Measurements from ENCODE around the gene HSPA8.
A peak's percentile ranks its signal among the peaks of the same experiment; 100 is the strongest.

HSPA8 gene

DNA sequence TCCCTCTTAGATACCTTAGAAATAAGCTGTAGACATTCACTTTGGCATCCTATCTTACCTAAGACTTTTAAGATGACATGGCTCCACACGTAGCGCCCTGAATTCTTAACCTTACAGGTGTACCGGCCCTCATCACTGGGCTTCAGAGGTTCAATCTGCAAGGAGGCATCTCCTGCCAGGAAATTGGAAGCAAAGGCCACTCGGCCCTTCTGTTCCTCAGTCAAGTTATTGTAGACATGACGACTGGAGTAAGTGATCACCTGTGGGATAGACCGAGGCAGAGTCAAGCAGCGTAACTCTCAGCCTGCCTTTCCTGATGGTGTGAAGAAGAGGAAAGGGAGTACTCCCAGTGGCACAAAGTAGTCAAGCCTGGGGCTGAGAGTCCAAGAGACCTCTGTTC, 22.5 kb upstream of the HSPA8 start:
- peak overlapping the region; percentile 89 for H3K27ac Mint-ChIP-seq
- no peaks in the 10 kb centered on the region for H3K36me3 Mint-ChIP-seq

DNA sequence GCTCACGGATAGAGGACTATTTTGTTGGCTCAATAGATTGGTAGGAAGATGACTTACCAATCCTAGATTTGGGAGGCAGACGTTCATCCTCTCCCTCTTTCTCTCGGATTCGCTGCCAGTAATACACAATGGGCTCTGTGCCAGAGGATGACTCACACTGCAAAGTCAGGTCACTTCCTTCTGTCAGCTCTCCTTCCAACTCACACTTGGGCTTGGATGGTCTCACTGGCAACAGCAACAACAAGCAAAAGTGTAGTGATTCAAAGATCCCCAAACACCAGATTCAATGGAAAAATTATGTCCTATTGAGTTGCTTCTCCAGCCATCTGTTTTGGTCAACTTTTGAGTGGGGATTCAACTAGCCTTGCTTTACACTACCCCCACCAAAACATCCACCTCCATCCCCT, 21.7 kb upstream of the HSPA8 start:
- peak; percentile 51 to 79 for DNase-seq (ENCODE audit: low spot score in 2 of 2)
- peak; percentile 81 for ATAC-seq
- Mint-ChIP-seq H3K9me3 (no peaks in the 10 kb centered on the region), H3K27ac (peak overlapping the region; percentile 89), H3K4me1 (peaks cover 34% of the 10 kb centered on the region), H3K36me3 (no peaks in the 10 kb centered on the region), H3K4me3 (peak overlapping the region; percentile 57)

More for the DNA sequence above, 22.5 kb upstream of the HSPA8 start:
- ATAC-seq (no peak), DNase-seq (ENCODE audit: low spot score in 2 of 2) (no peak)
- Mint-ChIP-seq H3K9me3 (no peaks in the 10 kb centered on the region), H3K4me1 (peaks cover 34% of the 10 kb centered on the region), H3K4me3 (no peak overlapping the region)

DNA sequence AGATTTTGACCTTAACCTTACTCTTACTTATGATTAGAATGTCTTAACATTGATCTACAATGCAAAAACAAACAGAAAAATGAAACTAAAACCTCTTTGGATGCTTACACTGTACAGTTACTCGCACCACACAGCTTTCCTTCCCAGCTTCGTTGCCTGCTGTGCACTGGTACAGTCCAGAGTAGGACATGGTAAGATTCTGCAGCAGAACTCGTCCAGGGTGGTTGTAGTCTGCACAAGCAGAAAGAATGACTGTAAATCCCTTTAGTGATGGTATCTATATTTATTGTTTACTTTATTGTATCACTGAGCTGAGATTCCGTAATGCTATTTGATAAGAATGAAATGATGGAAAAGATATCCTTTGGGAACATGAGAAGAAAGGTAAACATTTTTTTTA, 21.0 kb upstream of the HSPA8 start:
- H3K27ac Mint-ChIP-seq = peak overlapping the region; percentile 89

DNA sequence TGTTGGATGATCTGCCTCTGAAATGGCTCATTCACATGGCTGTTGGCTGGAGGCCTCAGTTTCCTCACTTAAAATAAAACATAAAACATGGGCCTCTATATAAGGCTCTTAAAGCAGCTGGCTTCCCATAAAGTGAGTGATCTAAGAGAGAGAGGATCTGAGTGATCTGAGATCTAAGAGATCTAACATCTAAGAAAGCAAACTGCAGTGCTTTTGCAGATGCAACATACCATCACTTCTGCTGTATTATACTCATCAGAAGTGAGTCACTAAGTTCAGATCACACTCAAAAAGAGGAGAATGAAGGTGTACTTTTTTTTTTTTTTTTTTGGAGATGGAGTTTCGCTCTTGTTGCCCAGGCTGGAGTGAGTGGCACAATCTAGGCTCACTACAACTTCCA, 18.1 kb upstream of the HSPA8 start:
- Mint-ChIP-seq H3K36me3 (no peaks in the 10 kb centered on the region), H3K4me1 (peaks cover 22% of the 10 kb centered on the region), H3K4me3 (no peak overlapping the region), H3K9me3 (no peaks in the 10 kb centered on the region), H3K27ac (no peak overlapping the region)
- no peak for DNase-seq (ENCODE audit: low spot score in 2 of 2)
- peak; percentile 46 for ATAC-seq

More for the DNA sequence above, 21.0 kb upstream of the HSPA8 start:
- no peak for DNase-seq (ENCODE audit: low spot score in 2 of 2)
- no peak for ATAC-seq
- H3K4me1 Mint-ChIP-seq = peaks cover 30% of the 10 kb centered on the region
- peak overlapping the region; percentile 57 for H3K4me3 Mint-ChIP-seq
- H3K9me3 Mint-ChIP-seq = no peaks in the 10 kb centered on the region
- H3K36me3 Mint-ChIP-seq = no peaks in the 10 kb centered on the region

DNA sequence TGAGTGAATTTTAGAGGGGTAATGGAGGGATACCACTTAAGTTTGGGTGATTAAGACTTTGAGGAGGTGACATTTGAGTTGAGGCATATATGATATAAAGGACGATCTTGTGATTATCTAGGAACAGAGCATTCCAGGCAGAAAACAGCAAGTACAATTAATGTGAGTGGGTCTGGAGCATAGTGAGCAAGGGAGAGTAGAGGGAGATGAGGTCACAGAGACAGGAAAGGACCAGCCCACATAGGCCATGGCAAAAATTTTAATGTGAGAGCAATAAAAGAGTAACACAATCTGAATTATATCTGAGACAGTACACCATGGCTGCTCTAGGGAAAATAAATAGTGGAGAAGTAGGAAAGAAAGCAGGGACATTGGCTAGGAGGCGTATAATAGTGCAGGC, 14.5 kb upstream of the HSPA8 start:
- Mint-ChIP-seq H3K4me1 (peaks cover 28% of the 10 kb centered on the region), H3K4me3 (no peak overlapping the region), H3K9me3 (no peaks in the 10 kb centered on the region), H3K36me3 (peaks cover 5% of the 10 kb centered on the region), H3K27ac (no peak overlapping the region)
- ATAC-seq = no peak
- DNase-seq (ENCODE audit: low spot score in 2 of 2) = no peak

DNA sequence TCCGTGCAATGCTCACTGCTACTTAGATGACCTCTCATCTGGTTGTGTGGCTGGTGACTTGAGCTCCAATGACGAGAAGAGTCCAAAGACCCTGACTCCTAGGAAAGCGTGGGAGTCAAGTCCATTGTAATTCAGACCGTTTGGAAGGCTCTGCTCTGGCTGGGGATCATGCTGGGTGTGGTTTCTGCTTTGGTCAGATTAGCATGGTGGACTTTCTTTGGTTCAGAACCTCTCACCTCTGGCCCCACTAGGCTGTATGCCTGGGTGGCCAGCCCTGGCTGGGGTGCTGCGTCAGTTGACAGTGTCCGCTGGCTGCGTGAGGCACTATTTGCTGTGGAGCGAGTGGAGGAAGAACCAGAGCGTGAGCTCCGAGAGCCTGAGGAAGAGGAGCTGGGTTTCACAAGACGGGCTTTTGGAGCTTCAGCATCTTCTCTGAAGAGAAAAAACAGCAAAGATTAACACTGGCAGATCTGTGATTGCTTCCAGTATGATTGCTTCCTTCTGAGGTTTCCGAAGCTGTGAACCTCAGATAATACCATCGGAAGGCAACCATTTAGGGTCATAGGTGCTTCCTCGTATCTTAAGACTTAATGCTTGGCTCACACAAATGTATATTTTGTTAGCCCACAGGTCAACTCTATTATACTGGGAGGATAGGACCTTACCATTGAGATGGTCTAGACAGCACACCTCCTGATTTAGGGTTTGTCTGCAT, 11.6 kb upstream of the HSPA8 start:
- ATAC-seq (no peak), DNase-seq (ENCODE audit: low spot score in 2 of 2) (no peak)
- Mint-ChIP-seq H3K4me3 (no peak overlapping the region), H3K9me3 (no peaks in the 10 kb centered on the region), H3K36me3 (peaks cover 5% of the 10 kb centered on the region), H3K4me1 (peaks cover 53% of the 10 kb centered on the region), H3K27ac (no peak overlapping the region)

DNA sequence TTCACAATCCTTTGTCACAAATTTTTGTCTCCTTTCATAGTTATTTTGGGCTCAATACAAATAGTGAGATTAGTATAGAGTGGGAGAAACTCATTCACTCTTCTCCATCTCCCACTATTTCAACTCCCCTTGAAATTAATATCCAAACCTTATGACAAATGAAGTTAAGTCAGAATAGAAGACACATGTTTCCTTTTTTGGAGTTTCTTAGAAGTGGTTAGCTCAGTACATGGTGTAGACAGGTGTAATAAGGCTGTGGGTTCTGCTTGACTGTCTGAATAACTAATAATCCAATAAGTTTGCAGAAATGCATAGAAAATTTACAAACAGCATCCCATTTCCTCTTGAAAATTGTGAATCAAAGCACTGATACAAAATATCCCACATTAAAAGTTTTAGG, 10.8 kb upstream of the HSPA8 start:
- Mint-ChIP-seq H3K27ac (peak overlapping the region; percentile 91), H3K4me1 (peaks cover 57% of the 10 kb centered on the region), H3K9me3 (no peaks in the 10 kb centered on the region), H3K4me3 (no peak overlapping the region), H3K36me3 (peaks cover 5% of the 10 kb centered on the region)
- DNase-seq (ENCODE audit: low spot score in 2 of 2) (no peak), ATAC-seq (peak; percentile 4)

DNA sequence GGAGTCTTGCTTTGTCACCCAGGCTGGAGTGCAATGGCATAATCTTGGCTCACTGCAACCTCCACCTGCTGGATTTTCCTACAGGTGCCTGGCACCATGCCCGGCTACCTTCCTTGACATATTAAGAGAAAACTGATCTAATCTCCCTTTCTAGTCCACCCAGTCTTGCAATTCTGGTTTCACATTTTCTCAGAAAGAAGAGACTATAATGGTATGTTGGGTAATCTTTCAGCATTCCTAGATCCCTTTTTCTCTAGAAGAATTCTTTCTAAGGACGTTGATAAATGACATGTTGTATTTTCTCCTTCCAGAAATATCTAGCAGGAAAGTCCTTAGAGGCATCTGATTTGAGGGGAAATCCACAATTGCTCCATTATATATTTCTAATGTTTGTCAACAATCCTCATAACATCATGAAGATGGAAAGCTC, 10.4 kb upstream of the HSPA8 start:
- Mint-ChIP-seq H3K9me3 (no peaks in the 10 kb centered on the region), H3K27ac (peak overlapping the region; percentile 91), H3K36me3 (peaks cover 5% of the 10 kb centered on the region), H3K4me3 (no peak overlapping the region), H3K4me1 (peaks cover 57% of the 10 kb centered on the region)
- DNase-seq (ENCODE audit: low spot score in 2 of 2) (no peak), ATAC-seq (no peak)

DNA sequence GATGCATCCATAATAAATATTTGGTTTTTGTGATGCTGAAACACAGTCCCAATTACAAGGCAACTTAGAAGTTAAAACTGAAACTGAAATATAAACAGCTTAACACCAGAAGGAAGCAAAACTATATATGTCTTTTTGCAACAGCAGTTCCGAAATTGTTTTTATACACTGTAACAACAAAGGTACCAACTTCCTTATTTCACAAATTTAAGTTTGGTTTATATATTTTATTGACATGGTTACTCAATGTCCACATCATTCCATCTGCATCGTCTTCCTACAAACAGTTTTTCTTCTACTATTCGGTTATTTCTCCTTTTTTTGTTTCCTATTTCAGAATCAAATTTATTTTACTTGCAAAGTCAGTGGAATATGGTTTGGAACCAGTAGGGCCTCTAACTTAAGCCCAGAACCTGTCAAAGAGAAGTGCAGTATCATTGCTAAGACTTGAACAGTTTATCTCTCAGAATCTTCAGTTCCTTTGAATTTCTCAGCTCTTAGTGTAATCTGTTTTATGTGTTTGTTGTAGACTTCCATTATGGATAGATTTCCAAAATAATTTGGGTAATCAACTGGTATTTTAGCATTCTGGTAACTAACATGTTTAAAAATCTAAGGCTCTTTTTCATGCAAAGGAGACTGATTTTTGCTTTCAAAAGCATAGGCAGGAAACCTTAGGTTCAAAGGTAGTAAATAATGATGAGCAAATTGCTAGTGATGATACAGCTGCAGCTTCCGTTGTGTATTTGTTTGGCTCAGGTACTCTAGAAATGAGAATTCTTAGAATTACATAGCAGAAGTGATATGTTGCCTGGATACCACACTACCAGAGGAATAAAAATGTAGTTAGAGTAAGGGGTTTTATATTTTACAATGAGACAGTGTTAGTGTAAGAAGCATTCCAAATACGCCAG, 8.2 kb upstream of the HSPA8 start:
- peak overlapping the region; percentile 70 for H3K4me3 Mint-ChIP-seq
- H3K4me1 Mint-ChIP-seq = peaks cover 60% of the 10 kb centered on the region
- H3K27ac Mint-ChIP-seq = peak overlapping the region; percentile 91
- no peak for DNase-seq (ENCODE audit: low spot score in 2 of 2)
- H3K36me3 Mint-ChIP-seq = peaks cover 5% of the 10 kb centered on the region
- H3K9me3 Mint-ChIP-seq = no peaks in the 10 kb centered on the region
- ATAC-seq = peak; percentile 95

DNA sequence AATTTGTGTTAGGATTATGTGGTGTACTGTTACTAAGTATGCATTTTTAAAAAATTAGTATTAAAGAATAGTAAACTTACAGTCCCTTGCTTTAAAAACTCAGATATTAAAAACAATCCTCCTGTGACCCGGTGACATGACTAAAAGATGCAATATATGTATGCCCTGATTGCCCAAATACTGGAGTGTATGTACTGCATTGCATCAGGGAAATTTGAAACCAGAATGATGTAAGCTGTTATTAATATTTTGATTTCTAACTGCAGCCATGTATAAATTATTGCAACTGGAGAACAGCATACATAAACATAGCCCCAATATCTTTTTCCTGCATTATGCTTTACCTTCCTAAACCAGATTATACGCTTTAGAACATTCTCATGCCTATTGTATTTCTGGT, 3.7 kb upstream of the HSPA8 start:
- H3K4me3 Mint-ChIP-seq = peak overlapping the region; percentile 3
- H3K36me3 Mint-ChIP-seq = peaks cover 39% of the 10 kb centered on the region
- H3K27ac Mint-ChIP-seq = peak overlapping the region; percentile 100
- DNase-seq (ENCODE audit: low spot score in 2 of 2) (no peak), ATAC-seq (no peak)
- H3K9me3 Mint-ChIP-seq = no peaks in the 10 kb centered on the region
- peaks cover 55% of the 10 kb centered on the region for H3K4me1 Mint-ChIP-seq

DNA sequence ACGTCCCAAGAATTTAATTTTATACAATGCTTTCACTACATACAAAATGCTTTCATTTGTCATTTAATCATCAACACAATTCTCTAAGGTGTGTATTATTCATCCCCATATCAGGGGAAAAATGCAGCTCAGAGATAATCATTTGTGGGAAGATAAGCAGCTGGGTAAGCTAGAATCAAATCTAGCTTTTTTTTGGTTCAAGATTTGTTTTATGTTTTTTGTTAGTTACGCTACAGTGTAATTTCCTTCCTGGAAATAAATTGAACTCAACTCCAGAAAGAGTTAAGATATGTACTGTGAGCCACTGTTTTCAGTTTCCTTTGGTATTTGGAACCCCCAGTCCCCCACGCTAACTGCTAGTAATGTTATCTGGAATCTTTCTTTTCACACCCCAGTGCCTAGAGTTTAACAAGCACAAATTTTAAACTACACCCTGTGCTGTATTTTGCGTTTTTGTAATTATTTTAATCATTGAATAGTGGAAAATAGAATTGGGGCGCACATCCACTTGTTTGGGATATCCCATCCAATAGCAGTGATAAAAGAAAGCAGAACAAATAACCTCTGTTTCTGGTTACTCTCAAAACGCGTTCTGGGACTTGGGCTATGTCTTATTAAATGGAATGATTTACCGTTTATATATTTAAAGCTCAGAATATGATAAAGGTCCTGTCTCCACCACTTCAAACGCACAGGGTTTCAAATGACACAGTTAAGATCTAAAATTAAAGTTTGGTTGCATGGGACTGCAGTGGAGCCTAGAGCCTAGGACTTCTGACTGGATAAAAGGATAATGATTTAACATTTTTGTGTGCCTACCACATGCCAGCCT, 2.1 kb upstream of the HSPA8 start:
- H3K36me3 Mint-ChIP-seq = peaks cover 55% of the 10 kb centered on the region

DNA sequence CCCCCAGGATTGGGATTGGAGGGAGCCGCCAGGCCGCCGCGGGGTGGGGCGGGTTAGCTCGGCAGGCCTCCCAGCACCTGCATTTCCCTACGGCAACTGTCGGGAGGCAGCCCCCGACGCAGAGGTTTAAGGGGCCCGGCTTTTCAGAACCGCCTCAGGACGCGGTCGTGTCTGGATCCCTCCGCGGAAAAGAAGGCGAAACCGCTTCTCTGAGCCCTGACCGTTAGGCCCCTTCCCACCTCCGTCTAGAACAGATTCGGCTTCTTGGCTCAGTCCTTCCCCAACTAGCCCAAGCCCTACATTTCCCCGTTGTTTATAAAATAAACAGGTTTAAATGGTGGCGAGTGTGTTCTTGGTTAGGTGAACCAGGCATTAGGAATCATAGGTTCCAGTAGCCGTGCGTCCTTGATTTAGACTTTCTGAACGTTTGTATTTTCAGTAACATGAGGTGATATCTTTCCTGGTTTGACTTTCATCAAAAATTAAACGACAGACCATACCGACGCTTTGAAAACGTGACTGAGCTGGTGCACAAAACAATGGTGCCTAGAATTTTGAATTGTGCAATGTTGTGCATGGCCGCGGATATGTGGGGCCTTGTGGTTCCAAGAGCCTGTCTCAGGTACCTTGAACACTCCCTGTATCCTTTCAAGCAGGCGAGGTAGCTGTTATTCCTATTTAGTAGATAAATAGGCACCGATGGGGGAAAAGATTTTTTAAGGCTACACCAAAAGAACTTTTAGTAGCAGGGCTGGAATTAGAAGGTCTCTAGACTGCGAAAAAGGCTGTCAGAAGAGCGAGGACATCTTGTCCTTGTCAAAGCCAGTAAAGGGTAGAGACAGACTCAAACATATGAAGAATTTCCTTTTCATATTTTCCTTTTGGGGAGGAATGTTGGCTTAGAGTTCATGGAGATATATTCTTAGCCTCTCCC, 1.2 kb upstream of the HSPA8 start:
- no peaks in the 10 kb centered on the region for H3K9me3 Mint-ChIP-seq
- H3K4me1 Mint-ChIP-seq = peaks cover 48% of the 10 kb centered on the region
- H3K27ac Mint-ChIP-seq = peak overlapping the region; percentile 100
- H3K4me3 Mint-ChIP-seq = peak overlapping the region; percentile 98
- no peak for DNase-seq (ENCODE audit: low spot score in 2 of 2)
- peaks cover 64% of the 10 kb centered on the region for H3K36me3 Mint-ChIP-seq
- ATAC-seq = peak; percentile 0

More for the DNA sequence above, 2.1 kb upstream of the HSPA8 start:
- no peaks in the 10 kb centered on the region for H3K9me3 Mint-ChIP-seq
- H3K27ac Mint-ChIP-seq = peak overlapping the region; percentile 100
- peaks cover 47% of the 10 kb centered on the region for H3K4me1 Mint-ChIP-seq
- DNase-seq (ENCODE audit: low spot score in 2 of 2) = no peak
- H3K4me3 Mint-ChIP-seq = peak overlapping the region; percentile 98
- no peak for ATAC-seq

DNA sequence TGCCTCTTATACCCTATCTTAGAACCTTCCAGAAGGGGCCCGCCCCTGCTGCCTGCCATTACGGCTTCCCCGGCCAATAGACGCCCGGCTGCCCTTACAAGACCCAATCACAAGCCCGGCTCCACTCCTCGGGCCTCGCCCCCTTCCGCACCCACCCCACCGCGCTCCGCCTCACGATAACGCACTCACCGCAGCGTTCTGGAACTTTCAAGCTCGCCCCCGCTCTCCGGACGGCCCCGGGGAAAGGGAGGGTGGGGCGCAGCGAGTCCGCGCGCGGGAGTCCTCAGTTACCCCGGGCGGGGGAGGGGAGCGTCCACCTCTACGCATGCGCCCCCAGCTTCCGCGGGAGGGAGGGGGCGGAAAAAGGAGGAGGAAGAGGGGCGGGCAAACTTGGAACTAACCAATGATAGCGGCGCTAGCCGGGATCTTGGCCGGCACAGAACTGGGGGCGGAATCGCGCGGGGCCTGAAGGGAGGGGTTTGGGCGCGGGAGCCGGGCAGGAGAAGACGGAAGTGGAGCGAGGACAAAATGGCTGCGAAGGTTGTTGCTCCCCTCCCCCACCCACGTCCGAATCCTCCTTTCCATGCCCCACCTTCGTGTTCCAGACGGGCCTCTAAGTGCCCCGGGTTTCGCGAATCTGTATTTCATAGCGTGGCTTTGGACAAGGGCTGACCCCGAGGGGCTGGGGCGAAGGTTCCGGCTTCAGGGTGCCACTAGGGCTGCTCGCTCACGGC, 389 bp upstream of the HSPA8 start:
- Mint-ChIP-seq H3K4me1 (peaks cover 56% of the 10 kb centered on the region), H3K9me3 (no peaks in the 10 kb centered on the region), H3K4me3 (peak overlapping the region; percentile 98), H3K27ac (peak overlapping the region; percentile 100), H3K36me3 (peaks cover 72% of the 10 kb centered on the region)
- DNase-seq (ENCODE audit: low spot score in 2 of 2) (peak; percentile 99 to 100), ATAC-seq (peak; percentile 93)
